Skeletal muscle cell (primary cell): ENCODE results near the gene WDR45B.
A peak's percentile ranks its signal among the peaks of the same experiment; 100 is the strongest.
"Not testable (repeated sequence)": the region's sequence is repeated elsewhere in the genome, so short reads cannot be mapped to it uniquely, and the experiment has no call there.

ENCODE experiments used
- DNase-seq: peaks from one replicate; pipeline ENCODE4 v3.0.0-alpha.2; 2010; ENCODE audit warnings: low read depth
- H3K4me3 ChIP-seq: 2 replicates; pipeline ENCODE4 v1.5.1; 2011; ENCODE audit warnings: low read depth, mild to moderate bottlenecking, control low read depth, low read length, moderate library complexity

The WDR45B gene

GRCh38 chr17:82590881-82591539 is 57.2 kb downstream of the WDR45B start:
- H3K4me3 ChIP-seq = no peak overlapping the region
- DNase-seq = no peak

- H3K4me3 ChIP-seq = no peak overlapping the region
- DNase-seq = no peak
Observed at GRCh38 chr17:82590216-82590615, 58.0 kb downstream of the WDR45B start.

GRCh38 chr17:82589851-82590180 is 58.4 kb downstream of the WDR45B start:
- DNase-seq = no peak
- no peak overlapping the region for H3K4me3 ChIP-seq

- no peak for DNase-seq
- no peak overlapping the region for H3K4me3 ChIP-seq
Observed at GRCh38 chr17:82588266-82589175, 59.7 kb downstream of the WDR45B start.

- DNase-seq = no peak
- H3K4me3 ChIP-seq = no peak overlapping the region
Observed at GRCh38 chr17:82587234-82588086, 60.8 kb downstream of the WDR45B start.

- no peak overlapping the region for H3K4me3 ChIP-seq
- DNase-seq = no peak
Observed at GRCh38 chr17:82586576-82587233, 61.5 kb downstream of the WDR45B start.

GRCh38 chr17:82585935-82586575 is 62.2 kb downstream of the WDR45B start:
- not testable (repeated sequence) for H3K4me3 ChIP-seq, DNase-seq

- H3K4me3 ChIP-seq = no peak overlapping the region
- DNase-seq = no peak
Observed at GRCh38 chr17:82583720-82584234, 64.5 kb downstream of the WDR45B start.

GRCh38 chr17:82582709-82583108 is 65.5 kb downstream of the WDR45B start:
- no peak for DNase-seq
- no peak overlapping the region for H3K4me3 ChIP-seq

- H3K4me3 ChIP-seq = no peak overlapping the region
- peak; percentile 27 for DNase-seq
Observed at GRCh38 chr17:82582213-82582612, 66.0 kb downstream of the WDR45B start.

GRCh38 chr17:82579969-82580368 is 68.3 kb downstream of the WDR45B start:
- not testable (repeated sequence) for DNase-seq, H3K4me3 ChIP-seq

- no peak for DNase-seq
- no peak overlapping the region for H3K4me3 ChIP-seq
Observed at GRCh38 chr17:82577300-82577699, 70.9 kb downstream of the WDR45B start.

- not testable (repeated sequence) for DNase-seq, H3K4me3 ChIP-seq
Observed at GRCh38 chr17:82575581-82576221, 72.5 kb downstream of the WDR45B start.

GRCh38 chr17:82574041-82574440 is 74.2 kb downstream of the WDR45B start:
- H3K4me3 ChIP-seq = no peak overlapping the region
- no peak for DNase-seq

GRCh38 chr17:82571855-82572254 is 76.4 kb downstream of the WDR45B start:
- DNase-seq = no peak

GRCh38 chr17:82570277-82570676 is 78.0 kb downstream of the WDR45B start:
- H3K4me3 ChIP-seq = no peak overlapping the region
- no peak for DNase-seq

More at GRCh38 chr17:82571855-82572254, 76.4 kb downstream of the WDR45B start:
- H3K4me3 ChIP-seq = no peak overlapping the region

- no peak overlapping the region for H3K4me3 ChIP-seq
- no peak for DNase-seq
Observed at GRCh38 chr17:82569621-82570020, 78.6 kb downstream of the WDR45B start.

GRCh38 chr17:82568997-82569393 is 79.2 kb downstream of the WDR45B start:
- no peak for DNase-seq
- no peak overlapping the region for H3K4me3 ChIP-seq
